ENCODE results near the gene ATXN7L3.

Gene ATXN7L3

GRCh38 chr17:44193326-44194084, 6.2 kb downstream of the ATXN7L3 start:
- Histone ChIP-seq H3K27me3 (replicated peaks; ENCODE audit: insufficient read depth, low read length) (no peaks in the 10 kb centered on the region), H3K9ac (ENCODE audit: low read length) (no peak overlapping the region), H4K20me1 (ENCODE audit: insufficient read depth, low read length) (no peaks in the 10 kb centered on the region), H3K4me3 (ENCODE audit: low read length) (no peak overlapping the region), H3K27ac (ENCODE audit: low read length) (no peak overlapping the region), H3K4me1 (ENCODE audit: low read length) (peaks cover 6% of the 10 kb centered on the region; the same call in 1 of the 2 replicates), H3K9me2 (replicated peaks; ENCODE audit: insufficient read depth, low read length) (no peaks in the 10 kb centered on the region), H2AFZ (ENCODE audit: low read length) (no peak overlapping the region), H3K9me3 (replicated peaks; ENCODE audit: insufficient read depth, low read length) (no peaks in the 10 kb centered on the region), H3K36me3 (replicated peaks; ENCODE audit: insufficient read depth, low read length) (no peaks in the 10 kb centered on the region; the same call in 1 of the 2 replicates), H3K4me2 (ENCODE audit: low read depth, low read length) (no peak overlapping the region), H3F3A (ENCODE audit: insufficient read depth, low read length) (peaks cover 20% of the 10 kb centered on the region), H3K79me2 (ENCODE audit: low read length) (peaks cover 41% of the 10 kb centered on the region)
- TF ChIP-seq, protein P1, sequence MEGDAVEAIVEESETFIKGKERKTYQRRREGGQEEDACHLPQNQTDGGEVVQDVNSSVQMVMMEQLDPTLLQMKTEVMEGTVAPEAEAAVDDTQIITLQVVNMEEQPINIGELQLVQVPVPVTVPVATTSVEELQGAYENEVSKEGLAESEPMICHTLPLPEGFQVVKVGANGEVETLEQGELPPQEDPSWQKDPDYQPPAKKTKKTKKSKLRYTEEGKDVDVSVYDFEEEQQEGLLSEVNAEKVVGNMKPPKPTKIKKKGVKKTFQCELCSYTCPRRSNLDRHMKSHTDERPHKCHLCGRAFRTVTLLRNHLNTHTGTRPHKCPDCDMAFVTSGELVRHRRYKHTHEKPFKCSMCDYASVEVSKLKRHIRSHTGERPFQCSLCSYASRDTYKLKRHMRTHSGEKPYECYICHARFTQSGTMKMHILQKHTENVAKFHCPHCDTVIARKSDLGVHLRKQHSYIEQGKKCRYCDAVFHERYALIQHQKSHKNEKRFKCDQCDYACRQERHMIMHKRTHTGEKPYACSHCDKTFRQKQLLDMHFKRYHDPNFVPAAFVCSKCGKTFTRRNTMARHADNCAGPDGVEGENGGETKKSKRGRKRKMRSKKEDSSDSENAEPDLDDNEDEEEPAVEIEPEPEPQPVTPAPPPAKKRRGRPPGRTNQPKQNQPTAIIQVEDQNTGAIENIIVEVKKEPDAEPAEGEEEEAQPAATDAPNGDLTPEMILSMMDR (IDR thresholded peaks at IDR 0.05; ENCODE audit: low read length): no peak
- TF ChIP-seq EZH2phosphoT487 (IDR thresholded peaks at IDR 0.05; ENCODE audit: low read length) (no peak), EZH2 (optimal IDR thresholded peaks at IDR 0.05; ENCODE audit: low read depth, low read length) (no peak)
- no peak for DNase-seq

GRCh38 chr17:44192750-44193149, 6.9 kb downstream of the ATXN7L3 start:
- Histone ChIP-seq H3K4me3 (ENCODE audit: low read length) (no peak overlapping the region), H2AFZ (ENCODE audit: low read length) (no peak overlapping the region), H3K9me3 (replicated peaks; ENCODE audit: insufficient read depth, low read length) (no peaks in the 10 kb centered on the region), H4K20me1 (ENCODE audit: insufficient read depth, low read length) (no peaks in the 10 kb centered on the region), H3K9ac (ENCODE audit: low read length) (no peak overlapping the region), H3K79me2 (ENCODE audit: low read length) (peaks cover 41% of the 10 kb centered on the region), H3K27ac (ENCODE audit: low read length) (no peak overlapping the region), H3K4me1 (ENCODE audit: low read length) (peaks cover 6% of the 10 kb centered on the region; the same call in 1 of the 2 replicates), H3K9me2 (replicated peaks; ENCODE audit: insufficient read depth, low read length) (no peaks in the 10 kb centered on the region), H3F3A (ENCODE audit: insufficient read depth, low read length) (peaks cover 12% of the 10 kb centered on the region), H3K27me3 (replicated peaks; ENCODE audit: insufficient read depth, low read length) (no peaks in the 10 kb centered on the region), H3K36me3 (replicated peaks; ENCODE audit: insufficient read depth, low read length) (no peaks in the 10 kb centered on the region; the same call in 1 of the 2 replicates), H3K4me2 (ENCODE audit: low read depth, low read length) (no peak overlapping the region)
- TF ChIP-seq EZH2 (optimal IDR thresholded peaks at IDR 0.05; ENCODE audit: low read depth, low read length) (no peak), EZH2phosphoT487 (IDR thresholded peaks at IDR 0.05; ENCODE audit: low read length) (no peak)
- TF ChIP-seq, protein P1 (IDR thresholded peaks at IDR 0.05; ENCODE audit: low read length): no peak
- DNase-seq: no peak

- H3K9ac ChIP-seq (ENCODE audit: low read length): no peak overlapping the region
- no peaks in the 10 kb centered on the region for H3K27me3 ChIP-seq (replicated peaks; ENCODE audit: insufficient read depth, low read length)
- 0 out of 2 replicates have a peak, but pooled peaks cover 6% of the 10 kb centered on the region for H3K4me1 ChIP-seq (ENCODE audit: low read length)
- no peak for DNase-seq
- no peaks in the 10 kb centered on the region for H4K20me1 ChIP-seq (ENCODE audit: insufficient read depth, low read length)
- peaks cover 10% of the 10 kb centered on the region for H3F3A ChIP-seq (ENCODE audit: insufficient read depth, low read length)
- no peaks in the 10 kb centered on the region for H3K9me3 ChIP-seq (replicated peaks; ENCODE audit: insufficient read depth, low read length)
- no peak overlapping the region for H3K27ac ChIP-seq (ENCODE audit: low read length)
- H2AFZ ChIP-seq (ENCODE audit: low read length): no peak overlapping the region
- TF ChIP-seq, protein P1 (IDR thresholded peaks at IDR 0.05; ENCODE audit: low read length): no peak
- TF ChIP-seq EZH2phosphoT487 (IDR thresholded peaks at IDR 0.05; ENCODE audit: low read length) (no peak), EZH2 (optimal IDR thresholded peaks at IDR 0.05; ENCODE audit: low read depth, low read length) (no peak)
- no peaks in the 10 kb centered on the region; the same call in 1 of the 2 replicates for H3K36me3 ChIP-seq (replicated peaks; ENCODE audit: insufficient read depth, low read length)
- peaks cover 41% of the 10 kb centered on the region for H3K79me2 ChIP-seq (ENCODE audit: low read length)
- H3K4me2 ChIP-seq (ENCODE audit: low read depth, low read length): no peak overlapping the region
- no peak overlapping the region for H3K4me3 ChIP-seq (ENCODE audit: low read length)
- no peaks in the 10 kb centered on the region for H3K9me2 ChIP-seq (replicated peaks; ENCODE audit: insufficient read depth, low read length)
Observed at GRCh38 chr17:44191941-44192496, 7.7 kb downstream of the ATXN7L3 start.

All from MM.1S (cell line).